Osteoblast (primary cell): ENCODE measurements around the gene PLXND1. TPM values are rescaled to one million over a fixed set of nuclear protein-coding genes. Genes with fewer than 3 reads are reported as not detected.

Experiments used
- DNase-seq: peaks from one replicate; pipeline ENCODE4 v3.0.0; 2011; ENCODE audit warnings: low spot score, mixed read lengths; ENCODE audit not compliant: insufficient read length; ENCODE audit errors: missing footprints
- H2AFZ ChIP-seq: 2 replicates; pipeline ENCODE4 v1.6.0; 2011; ENCODE audit warnings: mild to moderate bottlenecking, low read length
- H3K27ac ChIP-seq: 2 replicates; pipeline ENCODE4 v1.5.1; 2011; ENCODE audit warnings: mild to moderate bottlenecking, low read depth, low read length, moderate library complexity
- H3K27me3 ChIP-seq: 2 replicates; pipeline ENCODE4 v1.6.0; 2012; ENCODE audit warnings: mild to moderate bottlenecking, control low read depth, inconsistent platforms, low read length, moderate library complexity; ENCODE audit not compliant: insufficient read depth
- H3K36me3 ChIP-seq: 2 replicates; pipeline ENCODE4 v1.5.1; 2011; ENCODE audit warnings: mild to moderate bottlenecking, low read length, control low read depth, moderate library complexity; ENCODE audit not compliant: insufficient read depth
- H3K4me1 ChIP-seq: 2 replicates; pipeline ENCODE4 v1.5.1; 2011; ENCODE audit warnings: mild to moderate bottlenecking, low read length, control low read depth, moderate library complexity; ENCODE audit not compliant: insufficient read depth
- H3K4me2 ChIP-seq: 2 replicates; pipeline ENCODE4 v1.6.0; 2011; ENCODE audit warnings: mild to moderate bottlenecking, low read length; ENCODE audit not compliant: insufficient read depth
- H3K4me3 ChIP-seq: fragments of 200-600 bp; sonication (generic); 3 replicates; pipeline ENCODE4 v1.5.1; 2012; ENCODE audit warnings: mild to moderate bottlenecking, low read length, inconsistent platforms; ENCODE audit not compliant: insufficient read depth
- H3K79me2 ChIP-seq: 2 replicates; pipeline ENCODE4 v1.6.0; 2012; ENCODE audit warnings: mild to moderate bottlenecking, low read length, control low read depth, inconsistent platforms; ENCODE audit not compliant: insufficient read depth
- H3K9me3 ChIP-seq: 2 replicates; pipeline ENCODE4 v1.5.1; 2011; ENCODE audit warnings: low read depth, low read length, control low read depth
- H4K20me1 ChIP-seq: 2 replicates; pipeline ENCODE4 v1.6.0; 2012; ENCODE audit warnings: mild to moderate bottlenecking, low read length, control low read depth; ENCODE audit not compliant: insufficient read depth
- total RNA-seq: library from RNA; depleted of rRNA; stranded (reverse); fragments of >200 nt; gene quantifications from 2 replicates; pipeline ENCODE4 v1.2.3, GENCODE V29; 2012
- TF ChIP-seq, protein P1 (sequence below): IDR thresholded peaks from 2 replicates; pipeline ENCODE4 v1.5.1; 2011; ENCODE audit warnings: mild to moderate bottlenecking, low read depth, low read length, moderate library complexity; ENCODE audit errors: extremely low read depth

The PLXND1 gene
- total RNA-seq, 1 donor = 134 TPM

DNA sequence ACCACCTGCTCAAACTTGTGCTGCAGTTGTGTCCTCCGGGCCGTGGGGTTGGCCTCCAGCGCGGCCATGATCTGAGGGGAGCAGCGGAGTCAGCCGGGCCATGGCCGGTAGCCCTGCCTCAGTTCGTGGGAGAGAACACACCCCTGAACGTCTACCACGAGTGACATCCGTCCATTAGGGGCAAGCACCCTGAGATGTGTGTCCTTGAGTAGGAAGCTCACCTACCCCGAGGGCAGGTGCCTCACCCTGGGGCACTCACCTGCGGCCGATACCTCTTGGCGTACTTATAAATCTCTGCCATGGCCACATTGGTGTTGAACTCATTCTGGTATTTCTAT lies 50.1 kb downstream of the PLXND1 start:
- H3K27ac ChIP-seq = no peak overlapping the region
- no peaks in the 10 kb centered on the region for H3K9me3 ChIP-seq
- no peak overlapping the region for H2AFZ ChIP-seq
- no peak for DNase-seq
- H3K4me2 ChIP-seq = no peak overlapping the region
- H3K4me3 ChIP-seq = no peak overlapping the region
- no peaks in the 10 kb centered on the region for H3K27me3 ChIP-seq
- no peaks in the 10 kb centered on the region for H4K20me1 ChIP-seq
- TF ChIP-seq, protein P1, sequence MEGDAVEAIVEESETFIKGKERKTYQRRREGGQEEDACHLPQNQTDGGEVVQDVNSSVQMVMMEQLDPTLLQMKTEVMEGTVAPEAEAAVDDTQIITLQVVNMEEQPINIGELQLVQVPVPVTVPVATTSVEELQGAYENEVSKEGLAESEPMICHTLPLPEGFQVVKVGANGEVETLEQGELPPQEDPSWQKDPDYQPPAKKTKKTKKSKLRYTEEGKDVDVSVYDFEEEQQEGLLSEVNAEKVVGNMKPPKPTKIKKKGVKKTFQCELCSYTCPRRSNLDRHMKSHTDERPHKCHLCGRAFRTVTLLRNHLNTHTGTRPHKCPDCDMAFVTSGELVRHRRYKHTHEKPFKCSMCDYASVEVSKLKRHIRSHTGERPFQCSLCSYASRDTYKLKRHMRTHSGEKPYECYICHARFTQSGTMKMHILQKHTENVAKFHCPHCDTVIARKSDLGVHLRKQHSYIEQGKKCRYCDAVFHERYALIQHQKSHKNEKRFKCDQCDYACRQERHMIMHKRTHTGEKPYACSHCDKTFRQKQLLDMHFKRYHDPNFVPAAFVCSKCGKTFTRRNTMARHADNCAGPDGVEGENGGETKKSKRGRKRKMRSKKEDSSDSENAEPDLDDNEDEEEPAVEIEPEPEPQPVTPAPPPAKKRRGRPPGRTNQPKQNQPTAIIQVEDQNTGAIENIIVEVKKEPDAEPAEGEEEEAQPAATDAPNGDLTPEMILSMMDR = no peak
- H3K4me1 ChIP-seq = peaks cover 33% of the 10 kb centered on the region
- peaks cover 45% of the 10 kb centered on the region for H3K36me3 ChIP-seq
- peaks cover 3% of the 10 kb centered on the region for H3K79me2 ChIP-seq

GRCh38 chr3:129555616-129556357 lies 50.7 kb downstream of the PLXND1 start:
- peaks cover 27% of the 10 kb centered on the region for H3K4me1 ChIP-seq
- DNase-seq = no peak

DNA sequence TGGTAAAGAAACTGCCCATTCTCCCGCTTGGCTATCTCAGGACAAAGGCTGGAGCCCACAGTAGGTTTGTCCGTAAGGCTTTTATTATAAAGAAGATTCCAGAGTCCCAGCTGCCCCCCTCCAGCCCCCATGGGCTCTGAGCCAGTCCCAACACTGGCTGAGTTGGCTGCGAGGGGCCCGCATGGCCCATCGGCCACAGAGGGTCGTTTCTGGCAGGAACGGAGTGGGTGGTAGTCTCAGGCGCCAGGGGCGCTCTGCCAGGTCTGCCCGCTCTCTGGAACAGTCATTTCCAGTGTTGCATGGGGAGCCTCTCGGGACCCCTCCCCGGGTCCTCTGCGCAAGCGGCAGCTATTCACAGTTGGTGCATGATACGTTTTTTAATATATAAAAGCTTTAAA lies 51.3 kb downstream of the PLXND1 start:
- TF ChIP-seq, protein P1 = no peak
- no peaks in the 10 kb centered on the region for H3K9me3 ChIP-seq
- H3K4me1 ChIP-seq = peaks cover 21% of the 10 kb centered on the region
- no peak for DNase-seq
- H2AFZ ChIP-seq = no peak overlapping the region
- peaks cover 43% of the 10 kb centered on the region for H3K36me3 ChIP-seq
- H4K20me1 ChIP-seq = no peaks in the 10 kb centered on the region
- H3K27ac ChIP-seq = no peak overlapping the region
- H3K4me3 ChIP-seq = no peak overlapping the region
- H3K79me2 ChIP-seq = peaks cover 3% of the 10 kb centered on the region
- H3K4me2 ChIP-seq = no peak overlapping the region
- H3K27me3 ChIP-seq = no peaks in the 10 kb centered on the region

More at GRCh38 chr3:129555616-129556357, 50.7 kb downstream of the PLXND1 start:
- Histone ChIP-seq H3K27ac (no peak overlapping the region), H4K20me1 (no peaks in the 10 kb centered on the region), H3K4me3 (no peak overlapping the region), H3K9me3 (no peaks in the 10 kb centered on the region), H3K36me3 (peaks cover 45% of the 10 kb centered on the region), H3K4me2 (no peak overlapping the region), H3K79me2 (peaks cover 3% of the 10 kb centered on the region), H2AFZ (no peak overlapping the region), H3K27me3 (no peaks in the 10 kb centered on the region)
- TF ChIP-seq, protein P1 = no peak

DNA sequence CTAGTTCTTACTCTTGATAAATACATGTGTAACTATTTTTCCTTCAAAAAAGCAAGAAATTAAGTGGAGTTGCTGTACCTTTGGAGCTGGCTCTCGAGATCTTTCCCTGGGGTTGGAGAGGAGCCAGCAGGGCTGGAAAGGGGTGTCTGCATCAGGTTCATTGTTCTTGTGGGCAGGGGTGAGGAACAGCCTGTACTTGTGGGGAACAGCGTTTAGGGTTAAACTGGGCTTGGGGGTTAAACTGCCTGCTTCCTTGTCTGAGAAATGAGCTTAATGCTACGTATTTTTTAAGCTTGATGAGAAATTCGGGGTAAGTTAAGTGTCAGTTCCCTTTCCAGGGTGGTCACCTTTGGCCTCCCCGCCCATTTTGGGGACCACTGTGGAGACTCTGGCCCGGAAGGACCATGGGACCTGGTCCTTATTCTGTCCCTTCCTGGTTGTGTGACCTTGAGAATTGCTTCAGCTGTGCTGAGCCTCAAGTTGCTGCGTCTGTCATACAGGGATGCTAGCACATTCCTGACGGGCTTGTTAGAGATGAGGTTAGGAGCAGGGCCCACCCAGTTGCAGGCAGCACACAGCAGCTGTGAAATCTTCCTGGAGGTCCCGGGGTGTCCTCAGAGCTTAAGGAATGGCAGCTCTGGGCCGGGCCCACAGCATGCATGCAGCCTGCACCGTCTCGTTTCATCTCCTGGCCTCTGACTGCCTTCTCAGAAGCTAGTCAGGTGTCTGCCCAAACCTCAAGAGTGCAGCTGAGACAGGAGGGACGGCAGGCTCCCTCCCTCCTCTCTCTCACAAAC lies 51.9 kb downstream of the PLXND1 start:
- H3K9me3 ChIP-seq = no peaks in the 10 kb centered on the region
- DNase-seq = no peak
- H3K27me3 ChIP-seq = no peaks in the 10 kb centered on the region
- no peak overlapping the region for H2AFZ ChIP-seq
- H4K20me1 ChIP-seq = no peaks in the 10 kb centered on the region
- H3K4me2 ChIP-seq = no peak overlapping the region
- no peak overlapping the region for H3K4me3 ChIP-seq
- H3K4me1 ChIP-seq = peaks cover 19% of the 10 kb centered on the region
- H3K36me3 ChIP-seq = peaks cover 39% of the 10 kb centered on the region
- H3K27ac ChIP-seq = no peak overlapping the region
- peaks cover 3% of the 10 kb centered on the region for H3K79me2 ChIP-seq
- TF ChIP-seq, protein P1 = no peak
